ENCODE measurements around the gene MUC5AC.
"Not testable (repeated sequence)": the region's sequence is repeated elsewhere in the genome, so short reads cannot be mapped to it uniquely, and the experiment has no call there.

The MUC5AC gene, protein sequence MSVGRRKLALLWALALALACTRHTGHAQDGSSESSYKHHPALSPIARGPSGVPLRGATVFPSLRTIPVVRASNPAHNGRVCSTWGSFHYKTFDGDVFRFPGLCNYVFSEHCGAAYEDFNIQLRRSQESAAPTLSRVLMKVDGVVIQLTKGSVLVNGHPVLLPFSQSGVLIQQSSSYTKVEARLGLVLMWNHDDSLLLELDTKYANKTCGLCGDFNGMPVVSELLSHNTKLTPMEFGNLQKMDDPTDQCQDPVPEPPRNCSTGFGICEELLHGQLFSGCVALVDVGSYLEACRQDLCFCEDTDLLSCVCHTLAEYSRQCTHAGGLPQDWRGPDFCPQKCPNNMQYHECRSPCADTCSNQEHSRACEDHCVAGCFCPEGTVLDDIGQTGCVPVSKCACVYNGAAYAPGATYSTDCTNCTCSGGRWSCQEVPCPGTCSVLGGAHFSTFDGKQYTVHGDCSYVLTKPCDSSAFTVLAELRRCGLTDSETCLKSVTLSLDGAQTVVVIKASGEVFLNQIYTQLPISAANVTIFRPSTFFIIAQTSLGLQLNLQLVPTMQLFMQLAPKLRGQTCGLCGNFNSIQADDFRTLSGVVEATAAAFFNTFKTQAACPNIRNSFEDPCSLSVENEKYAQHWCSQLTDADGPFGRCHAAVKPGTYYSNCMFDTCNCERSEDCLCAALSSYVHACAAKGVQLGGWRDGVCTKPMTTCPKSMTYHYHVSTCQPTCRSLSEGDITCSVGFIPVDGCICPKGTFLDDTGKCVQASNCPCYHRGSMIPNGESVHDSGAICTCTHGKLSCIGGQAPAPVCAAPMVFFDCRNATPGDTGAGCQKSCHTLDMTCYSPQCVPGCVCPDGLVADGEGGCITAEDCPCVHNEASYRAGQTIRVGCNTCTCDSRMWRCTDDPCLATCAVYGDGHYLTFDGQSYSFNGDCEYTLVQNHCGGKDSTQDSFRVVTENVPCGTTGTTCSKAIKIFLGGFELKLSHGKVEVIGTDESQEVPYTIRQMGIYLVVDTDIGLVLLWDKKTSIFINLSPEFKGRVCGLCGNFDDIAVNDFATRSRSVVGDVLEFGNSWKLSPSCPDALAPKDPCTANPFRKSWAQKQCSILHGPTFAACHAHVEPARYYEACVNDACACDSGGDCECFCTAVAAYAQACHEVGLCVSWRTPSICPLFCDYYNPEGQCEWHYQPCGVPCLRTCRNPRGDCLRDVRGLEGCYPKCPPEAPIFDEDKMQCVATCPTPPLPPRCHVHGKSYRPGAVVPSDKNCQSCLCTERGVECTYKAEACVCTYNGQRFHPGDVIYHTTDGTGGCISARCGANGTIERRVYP (N-terminal part only)

DNA sequence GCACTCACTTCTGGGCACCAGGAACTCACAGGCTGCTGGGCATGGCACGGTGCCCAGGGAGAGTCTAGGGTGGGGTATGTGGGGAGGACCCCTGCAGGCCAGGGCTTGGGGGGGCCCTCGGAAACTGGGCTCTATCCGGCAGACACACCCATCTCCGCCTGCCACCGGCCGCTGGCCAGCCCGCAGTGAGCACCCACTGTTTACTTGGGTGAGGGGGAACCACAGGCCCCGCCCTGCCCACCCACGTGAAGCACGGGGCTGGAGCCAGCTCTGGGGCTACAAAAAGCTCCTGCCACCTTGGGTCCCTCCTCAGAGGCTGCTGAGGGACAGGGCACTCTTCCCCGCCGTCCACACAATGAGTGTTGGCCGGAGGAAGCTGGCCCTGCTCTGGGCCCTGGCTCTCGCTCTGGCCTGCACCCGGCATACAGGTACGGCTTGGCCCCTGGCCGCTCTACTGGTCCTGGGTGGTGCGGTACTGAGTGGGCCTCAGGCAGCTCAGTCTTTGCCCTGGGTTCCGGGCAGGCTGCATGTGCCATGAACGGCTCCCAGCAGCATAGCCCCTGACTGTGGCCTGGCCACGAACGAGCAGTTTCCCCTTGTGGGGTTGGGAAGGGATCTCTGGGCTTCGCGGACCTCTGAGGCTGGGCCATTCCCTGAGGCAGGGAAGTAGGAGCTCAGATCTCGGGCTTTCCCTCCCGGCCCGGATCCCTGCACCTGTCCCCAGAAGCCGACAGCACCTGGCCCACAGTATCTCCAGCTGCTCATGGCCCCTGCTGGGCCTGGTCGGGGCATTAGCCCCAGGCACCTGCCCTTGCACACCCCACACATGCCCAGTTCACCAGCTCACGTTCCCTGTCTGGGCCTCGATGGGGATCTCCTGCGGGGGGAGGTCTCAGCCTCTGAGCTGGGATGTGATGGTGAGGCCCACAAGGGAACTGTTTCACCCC, at the start of gene MUC5AC:
TSS of gene MUC5AC (plus strand) at position 309 of the 947 bp plus-strand sequence. CDS start at position 356, 47 bp downstream.
- H3K9me3 Mint-ChIP-seq, result peaks cover 4% of the 10 kb centered on the region
- H3K4me3 Mint-ChIP-seq, result no peak within 1 kb of the TSS
- no peaks in the 10 kb centered on the region for H3K27me3 Mint-ChIP-seq (ENCODE audit: low read depth)
- no peaks in the 10 kb centered on the region for H3K36me3 Mint-ChIP-seq (ENCODE audit: low read depth)
- no peaks in the 10 kb centered on the region for H3K4me1 Mint-ChIP-seq (ENCODE audit: low read depth)
- H3K27ac Mint-ChIP-seq, result no peak within 1 kb of the TSS

DNA sequence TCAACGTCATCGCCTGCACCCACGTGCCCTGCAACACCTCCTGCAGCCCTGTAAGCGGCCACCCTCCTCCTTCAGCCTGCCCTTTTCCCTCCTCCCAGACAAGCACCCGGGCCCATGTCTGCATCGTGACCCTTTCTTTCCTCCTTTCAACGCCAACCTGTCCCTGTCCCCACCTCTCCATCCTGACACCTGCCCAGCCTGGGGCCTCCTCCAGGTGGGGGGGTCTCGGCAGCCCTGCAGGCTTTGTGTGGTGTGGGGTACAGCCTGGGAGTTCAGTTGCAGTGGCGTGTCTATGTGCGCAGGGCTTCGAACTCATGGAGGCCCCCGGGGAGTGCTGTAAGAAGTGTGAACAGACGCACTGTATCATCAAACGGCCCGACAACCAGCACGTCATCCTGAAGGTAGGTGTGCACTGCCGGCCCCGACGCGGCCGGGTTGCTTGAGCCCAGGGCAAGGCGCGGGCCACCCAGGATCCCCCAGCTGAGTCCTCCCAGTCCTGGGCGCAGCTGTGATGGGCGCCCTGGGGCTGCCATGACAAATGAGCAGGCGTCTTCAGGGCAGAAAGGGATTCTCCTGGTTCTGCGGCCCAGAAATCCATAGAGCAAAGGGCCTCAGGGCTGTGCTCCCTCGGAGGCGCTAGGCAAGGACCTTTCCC, 49.4 kb upstream of the MUC5AC start:
- H3K4me3 Mint-ChIP-seq, result no peak overlapping the region
- H3K27ac Mint-ChIP-seq, result no peak overlapping the region

DNA sequence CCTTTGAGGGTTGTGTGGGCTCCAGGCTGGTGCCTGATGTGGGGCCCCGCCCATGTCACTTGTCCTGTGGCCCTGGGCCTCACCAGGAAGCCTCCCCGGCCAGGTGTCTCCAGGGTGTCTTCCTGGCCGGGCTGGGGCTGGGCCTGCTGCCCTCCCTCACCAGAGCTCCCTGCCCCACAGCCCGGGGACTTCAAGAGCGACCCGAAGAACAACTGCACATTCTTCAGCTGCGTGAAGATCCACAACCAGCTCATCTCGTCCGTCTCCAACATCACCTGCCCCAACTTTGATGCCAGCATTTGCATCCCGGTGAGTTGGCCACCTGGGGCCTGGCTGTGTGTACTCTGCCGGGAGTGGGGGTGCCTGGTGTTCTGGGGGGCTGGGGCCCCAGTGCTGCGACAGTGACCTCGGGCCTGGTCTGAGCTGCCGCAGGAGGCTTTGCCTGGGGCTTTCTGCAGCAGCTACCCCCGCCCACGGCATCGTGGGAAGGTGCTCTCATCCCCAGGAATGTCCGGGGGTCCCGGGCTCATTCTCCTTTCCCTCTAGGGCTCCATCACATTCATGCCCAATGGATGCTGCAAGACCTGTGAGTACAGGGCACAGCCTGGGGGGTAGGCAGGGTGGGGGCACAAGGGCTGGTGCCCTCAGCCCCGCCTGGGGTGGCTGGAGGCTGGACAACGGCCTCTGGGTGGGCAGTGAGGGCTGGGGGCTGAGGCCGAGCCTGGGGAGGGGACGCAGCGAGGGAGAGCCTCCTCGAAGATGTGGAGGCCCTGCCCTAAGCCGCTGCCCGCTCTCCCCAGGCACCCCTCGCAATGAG, 48.4 kb upstream of the MUC5AC start:
- no peak overlapping the region for H3K27ac Mint-ChIP-seq
- no peaks in the 10 kb centered on the region for H3K27me3 Mint-ChIP-seq (ENCODE audit: low read depth)
- H3K4me1 Mint-ChIP-seq (ENCODE audit: low read depth), result no peaks in the 10 kb centered on the region
- H3K9me3 Mint-ChIP-seq, result no peaks in the 10 kb centered on the region
- no peak overlapping the region for H3K4me3 Mint-ChIP-seq
- H3K36me3 Mint-ChIP-seq (ENCODE audit: low read depth), result no peaks in the 10 kb centered on the region

More for the DNA sequence above, 49.4 kb upstream of the MUC5AC start:
- Mint-ChIP-seq H3K36me3 (ENCODE audit: low read depth) (no peaks in the 10 kb centered on the region), H3K27me3 (ENCODE audit: low read depth) (no peaks in the 10 kb centered on the region), H3K4me1 (ENCODE audit: low read depth) (no peaks in the 10 kb centered on the region), H3K9me3 (no peaks in the 10 kb centered on the region)

DNA sequence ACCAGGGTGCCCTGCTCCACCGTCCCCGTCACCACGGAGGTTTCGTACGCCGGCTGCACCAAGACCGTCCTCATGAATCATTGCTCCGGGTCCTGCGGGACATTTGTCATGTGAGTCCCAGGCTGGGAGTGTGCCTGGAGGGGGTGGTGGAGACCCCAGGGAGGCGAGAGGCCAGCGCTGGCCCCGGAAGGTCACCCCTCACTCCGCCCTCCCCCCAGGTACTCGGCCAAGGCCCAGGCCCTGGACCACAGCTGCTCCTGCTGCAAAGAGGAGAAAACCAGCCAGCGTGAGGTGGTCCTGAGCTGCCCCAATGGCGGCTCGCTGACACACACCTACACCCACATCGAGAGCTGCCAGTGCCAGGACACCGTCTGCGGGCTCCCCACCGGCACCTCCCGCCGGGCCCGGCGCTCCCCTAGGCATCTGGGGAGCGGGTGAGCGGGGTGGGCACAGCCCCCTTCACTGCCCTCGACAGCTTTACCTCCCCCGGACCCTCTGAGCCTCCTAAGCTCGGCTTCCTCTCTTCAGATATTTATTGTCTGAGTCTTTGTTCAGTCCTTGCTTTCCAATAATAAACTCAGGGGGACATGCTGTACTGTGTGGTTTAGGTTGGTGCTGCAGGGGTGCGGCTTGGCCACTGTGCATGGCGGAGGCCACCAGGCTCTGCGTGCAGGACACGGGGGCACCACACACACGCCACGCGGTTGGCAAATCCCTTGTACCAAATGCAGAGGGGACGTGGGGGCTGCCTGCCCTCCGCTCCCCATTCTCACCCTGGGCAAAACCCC, 47.6 kb upstream of the MUC5AC start:
- no peaks in the 10 kb centered on the region for H3K9me3 Mint-ChIP-seq
- no peaks in the 10 kb centered on the region for H3K4me1 Mint-ChIP-seq (ENCODE audit: low read depth)
- H3K27me3 Mint-ChIP-seq (ENCODE audit: low read depth), result no peaks in the 10 kb centered on the region
- no peak overlapping the region for H3K4me3 Mint-ChIP-seq
- no peak overlapping the region for H3K27ac Mint-ChIP-seq
- H3K36me3 Mint-ChIP-seq (ENCODE audit: low read depth), result no peaks in the 10 kb centered on the region

DNA sequence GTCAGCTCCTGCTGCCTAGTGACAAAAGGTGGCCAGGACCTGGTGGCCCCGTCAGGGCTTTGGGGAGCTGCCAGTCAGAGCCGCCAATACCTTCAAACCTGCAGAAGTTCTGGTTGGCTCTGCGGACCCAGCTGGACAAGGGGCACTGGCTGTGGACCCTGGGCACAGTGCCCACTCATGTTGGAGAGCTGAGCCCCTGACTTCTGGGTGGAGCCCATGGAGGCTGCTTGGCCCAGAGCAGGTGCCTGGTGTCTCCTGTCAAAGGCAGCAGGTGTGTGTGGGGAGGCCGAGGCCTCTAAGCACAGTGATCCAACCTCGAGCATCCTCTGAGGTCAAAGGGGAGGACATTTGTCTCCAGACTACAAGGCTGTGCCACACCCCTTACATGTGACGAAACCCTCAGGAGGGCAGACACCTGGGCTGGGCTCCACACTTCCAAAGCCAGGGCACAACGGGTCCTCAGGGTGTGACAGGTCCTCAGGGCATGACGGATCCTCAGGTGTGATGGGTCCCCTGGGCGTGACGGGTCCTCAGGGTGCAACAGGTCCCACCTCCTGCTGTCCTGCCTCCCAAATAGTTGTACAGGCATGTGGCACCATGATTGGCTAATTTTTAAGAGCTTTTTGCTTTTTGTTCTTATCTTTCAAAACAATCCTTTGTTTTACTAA, 46.1 kb upstream of the MUC5AC start:
- Mint-ChIP-seq H3K27ac (no peak overlapping the region), H3K27me3 (ENCODE audit: low read depth) (no peaks in the 10 kb centered on the region), H3K4me3 (no peak overlapping the region), H3K36me3 (ENCODE audit: low read depth) (no peaks in the 10 kb centered on the region), H3K4me1 (ENCODE audit: low read depth) (no peaks in the 10 kb centered on the region), H3K9me3 (no peaks in the 10 kb centered on the region)

DNA sequence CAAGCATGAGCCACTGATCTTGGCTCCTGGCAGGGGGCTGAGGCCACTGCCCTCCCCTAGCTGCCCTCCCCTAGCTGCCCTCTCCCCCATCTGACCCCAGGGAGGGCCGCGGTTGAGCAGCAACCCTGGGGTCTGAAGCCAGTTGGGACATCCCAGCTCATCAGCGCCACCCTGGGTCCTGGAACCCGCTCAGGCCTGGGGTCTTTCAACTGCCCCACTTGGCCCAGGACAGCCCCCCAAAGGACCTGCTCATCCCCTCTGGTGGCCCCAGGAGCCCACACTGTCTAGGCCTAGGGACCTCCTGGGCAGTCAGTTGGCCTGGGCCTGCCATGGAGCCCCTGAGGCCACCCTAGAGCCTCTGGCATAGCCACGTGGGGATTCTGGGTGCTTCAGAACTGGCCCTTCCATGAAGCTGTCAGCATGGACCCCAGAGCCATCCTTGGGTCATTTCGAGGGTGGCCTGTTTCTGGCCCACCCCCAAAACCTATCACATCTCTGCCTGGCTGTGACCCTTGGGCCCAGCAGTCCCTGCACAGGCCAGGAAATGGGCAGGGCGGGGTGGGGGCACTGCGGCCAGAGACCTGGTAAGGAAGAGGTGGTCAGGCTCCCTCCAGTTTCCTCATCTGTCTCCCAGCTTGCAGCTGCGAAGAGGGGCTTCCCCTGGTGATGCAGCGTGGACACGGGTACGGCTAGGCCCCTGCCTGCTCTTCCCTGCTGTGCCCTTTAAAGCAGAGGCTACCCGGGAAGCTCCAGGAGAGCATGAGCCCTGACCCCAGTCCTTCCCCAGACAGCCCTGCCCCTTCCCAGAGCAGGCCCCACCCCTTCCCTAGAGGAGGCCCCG, 45.2 kb upstream of the MUC5AC start:
- H3K9me3 Mint-ChIP-seq, result no peaks in the 10 kb centered on the region
- H3K27me3 Mint-ChIP-seq (ENCODE audit: low read depth), result no peaks in the 10 kb centered on the region
- no peaks in the 10 kb centered on the region for H3K4me1 Mint-ChIP-seq (ENCODE audit: low read depth)
- H3K36me3 Mint-ChIP-seq (ENCODE audit: low read depth), result no peaks in the 10 kb centered on the region
- H3K27ac Mint-ChIP-seq, result no peak overlapping the region
- no peak overlapping the region for H3K4me3 Mint-ChIP-seq

DNA sequence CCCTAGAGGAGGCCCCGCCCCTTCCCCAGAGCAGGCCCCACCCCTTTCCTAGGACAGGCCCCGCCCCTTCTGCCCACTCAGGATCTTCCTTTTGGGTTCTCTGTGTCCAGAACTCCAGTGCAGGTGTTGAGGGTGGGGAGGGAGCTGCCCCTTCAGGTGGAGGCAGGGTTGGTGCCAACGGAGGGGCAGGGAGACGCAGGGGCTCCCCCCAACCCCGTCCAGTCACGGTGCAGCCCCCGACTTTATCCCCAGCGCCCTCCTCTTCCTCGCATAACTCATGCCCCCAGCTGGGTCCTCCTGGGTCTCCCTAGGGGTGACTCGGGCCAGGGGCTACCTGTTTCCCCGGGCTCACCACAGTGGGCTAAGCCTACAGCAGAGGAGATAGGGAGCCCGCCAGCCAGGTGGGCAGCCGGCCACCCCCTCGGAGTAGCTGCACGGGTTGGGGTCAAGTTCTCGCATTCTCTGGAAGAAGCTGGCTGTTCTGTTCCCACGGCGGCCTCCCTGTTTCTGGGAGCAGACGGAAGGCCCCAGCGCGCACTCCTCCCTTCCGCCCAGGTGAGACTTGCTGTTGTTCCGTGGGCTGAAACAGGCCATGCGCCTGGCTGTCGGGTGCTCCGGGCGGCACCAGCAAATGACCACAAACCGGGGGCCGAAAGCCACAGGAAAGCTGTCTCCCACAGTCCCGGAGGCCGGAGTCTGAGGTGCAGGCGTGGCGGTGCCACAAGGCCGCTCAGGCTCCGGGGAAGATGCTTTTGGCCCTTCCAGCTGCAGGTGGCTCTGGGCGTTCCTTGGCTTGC, 44.1 kb upstream of the MUC5AC start:
- no peaks in the 10 kb centered on the region for H3K27me3 Mint-ChIP-seq (ENCODE audit: low read depth)

DNA sequence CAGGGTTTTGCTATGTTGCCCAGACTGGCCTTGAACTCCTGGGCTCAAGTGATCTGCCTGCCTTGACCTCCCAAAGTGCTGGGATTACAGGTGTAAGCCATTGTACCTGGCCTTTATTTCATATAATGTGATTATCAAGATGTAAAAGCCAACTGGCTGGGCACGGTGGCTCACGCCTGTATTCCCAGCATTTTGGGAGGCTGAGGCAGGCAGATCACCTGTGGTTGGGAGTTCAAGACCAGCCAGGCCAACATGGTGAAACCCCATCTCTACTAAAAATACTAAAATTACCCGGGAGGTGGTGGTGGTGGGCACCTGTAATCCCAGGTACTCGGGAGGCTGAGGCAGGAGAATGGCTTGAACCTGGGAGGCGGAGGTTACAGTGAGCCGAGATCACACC, 42.5 kb upstream of the MUC5AC start:
- not testable (repeated sequence) for H3K4me1 Mint-ChIP-seq (ENCODE audit: low read depth); H3K27me3 Mint-ChIP-seq (ENCODE audit: low read depth); H3K36me3 Mint-ChIP-seq (ENCODE audit: low read depth); H3K4me3 Mint-ChIP-seq; H3K9me3 Mint-ChIP-seq; H3K27ac Mint-ChIP-seq

More for the DNA sequence above, 44.1 kb upstream of the MUC5AC start:
- Mint-ChIP-seq H3K9me3 (no peaks in the 10 kb centered on the region), H3K27ac (no peak overlapping the region), H3K4me3 (no peak overlapping the region), H3K4me1 (ENCODE audit: low read depth) (no peaks in the 10 kb centered on the region), H3K36me3 (ENCODE audit: low read depth) (no peaks in the 10 kb centered on the region)

DNA sequence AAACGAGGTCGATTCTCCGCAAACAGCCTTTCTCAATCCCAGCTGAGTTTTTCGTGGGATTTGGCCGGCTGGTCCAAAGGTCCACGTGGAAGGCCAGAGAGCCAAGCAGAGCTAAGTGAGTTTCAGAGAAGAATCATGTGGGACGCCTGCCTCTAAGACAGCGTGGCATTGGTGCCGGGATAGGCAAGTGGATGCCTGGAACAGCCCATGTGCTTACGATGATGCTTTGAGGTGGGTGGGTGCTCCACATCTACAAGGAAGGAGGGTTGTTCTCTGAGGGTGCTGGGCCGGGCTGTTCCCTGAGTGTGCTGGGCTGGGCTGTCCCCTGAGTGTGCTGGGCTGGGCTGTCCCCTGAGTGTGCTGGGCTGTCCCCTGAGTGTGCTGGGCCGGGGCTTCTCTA, 41.6 kb upstream of the MUC5AC start:
- Mint-ChIP-seq H3K4me3 (no peak overlapping the region), H3K36me3 (ENCODE audit: low read depth) (no peaks in the 10 kb centered on the region), H3K27me3 (ENCODE audit: low read depth) (no peaks in the 10 kb centered on the region), H3K9me3 (no peaks in the 10 kb centered on the region), H3K27ac (no peak overlapping the region), H3K4me1 (ENCODE audit: low read depth) (no peaks in the 10 kb centered on the region)

DNA sequence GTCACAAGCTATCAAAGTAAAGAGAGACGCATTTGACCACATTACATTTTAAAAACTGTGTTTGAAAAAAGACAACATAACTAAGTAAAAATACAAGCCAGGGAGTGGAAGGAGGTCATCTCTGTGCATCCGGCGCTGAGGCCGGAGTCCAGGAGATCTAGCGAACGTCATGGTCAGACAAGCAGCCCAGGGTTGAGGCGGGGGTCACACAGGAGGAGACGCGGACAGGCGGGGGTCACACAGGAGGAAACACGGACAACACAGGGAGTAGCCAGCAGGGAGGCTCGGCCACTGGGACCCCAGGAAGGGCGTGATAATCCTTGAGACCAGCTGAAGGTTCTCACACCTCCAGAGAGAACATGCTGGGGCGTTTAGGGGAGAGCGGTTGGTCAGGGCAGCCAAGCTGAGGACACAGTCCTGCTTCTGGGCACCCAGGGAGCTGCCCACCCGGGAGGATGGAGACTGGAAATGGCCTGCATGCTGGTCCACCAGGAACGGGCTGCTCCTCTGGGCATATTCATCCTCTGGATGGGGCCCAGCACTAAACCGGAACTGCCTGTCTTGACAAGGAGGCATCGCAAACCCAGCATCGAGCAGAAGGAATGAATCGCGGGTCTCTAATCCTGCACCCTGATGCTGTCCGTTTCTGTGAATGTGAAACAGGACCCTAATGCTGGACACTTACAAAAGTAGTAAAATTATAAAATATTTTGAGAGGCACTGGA, 40.9 kb upstream of the MUC5AC start:
- H3K27ac Mint-ChIP-seq, result no peak overlapping the region
- no peaks in the 10 kb centered on the region for H3K36me3 Mint-ChIP-seq (ENCODE audit: low read depth)
- no peak overlapping the region for H3K4me3 Mint-ChIP-seq
- no peaks in the 10 kb centered on the region for H3K27me3 Mint-ChIP-seq (ENCODE audit: low read depth)
- H3K4me1 Mint-ChIP-seq (ENCODE audit: low read depth), result no peaks in the 10 kb centered on the region
- no peaks in the 10 kb centered on the region for H3K9me3 Mint-ChIP-seq
